Fibroblast of skin of scalp (primary cell): ENCODE measurements around the gene SETX.

Experiments used
- DNase-seq: peaks from one replicate; pipeline ENCODE4 v3.0.0-alpha.2; 2013

The SETX gene

DNA sequence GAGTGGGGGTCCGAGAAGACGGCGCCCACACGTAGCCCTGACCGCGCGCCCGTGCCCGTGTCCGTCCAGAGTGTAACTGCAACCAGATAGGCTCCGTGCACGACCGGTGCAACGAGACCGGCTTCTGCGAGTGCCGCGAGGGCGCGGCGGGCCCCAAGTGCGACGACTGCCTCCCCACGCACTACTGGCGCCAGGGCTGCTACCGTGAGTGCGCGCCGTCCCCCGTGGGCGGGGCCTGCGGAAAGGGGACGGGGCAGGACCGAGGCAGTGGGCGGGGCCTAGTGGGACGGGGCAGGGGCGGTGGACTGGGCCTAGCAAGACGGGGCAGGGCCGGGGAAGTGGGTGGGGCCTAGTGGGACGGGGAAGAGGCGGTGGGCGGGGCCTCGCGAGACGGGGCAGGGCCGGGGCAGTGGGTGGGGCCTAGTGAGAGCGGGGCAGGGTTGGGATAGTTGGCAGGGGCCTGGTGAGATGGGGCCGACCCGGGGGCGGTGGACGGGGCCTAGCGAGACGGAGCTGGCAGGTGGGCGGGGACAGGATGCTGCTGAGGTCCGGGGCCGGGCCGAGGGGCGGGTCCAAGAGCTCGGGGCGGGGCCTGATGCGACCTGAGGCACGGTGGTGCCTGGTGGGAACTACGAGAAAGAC lies 113.8 kb downstream of the SETX start:
- peak; percentile 81 for DNase-seq

DNA sequence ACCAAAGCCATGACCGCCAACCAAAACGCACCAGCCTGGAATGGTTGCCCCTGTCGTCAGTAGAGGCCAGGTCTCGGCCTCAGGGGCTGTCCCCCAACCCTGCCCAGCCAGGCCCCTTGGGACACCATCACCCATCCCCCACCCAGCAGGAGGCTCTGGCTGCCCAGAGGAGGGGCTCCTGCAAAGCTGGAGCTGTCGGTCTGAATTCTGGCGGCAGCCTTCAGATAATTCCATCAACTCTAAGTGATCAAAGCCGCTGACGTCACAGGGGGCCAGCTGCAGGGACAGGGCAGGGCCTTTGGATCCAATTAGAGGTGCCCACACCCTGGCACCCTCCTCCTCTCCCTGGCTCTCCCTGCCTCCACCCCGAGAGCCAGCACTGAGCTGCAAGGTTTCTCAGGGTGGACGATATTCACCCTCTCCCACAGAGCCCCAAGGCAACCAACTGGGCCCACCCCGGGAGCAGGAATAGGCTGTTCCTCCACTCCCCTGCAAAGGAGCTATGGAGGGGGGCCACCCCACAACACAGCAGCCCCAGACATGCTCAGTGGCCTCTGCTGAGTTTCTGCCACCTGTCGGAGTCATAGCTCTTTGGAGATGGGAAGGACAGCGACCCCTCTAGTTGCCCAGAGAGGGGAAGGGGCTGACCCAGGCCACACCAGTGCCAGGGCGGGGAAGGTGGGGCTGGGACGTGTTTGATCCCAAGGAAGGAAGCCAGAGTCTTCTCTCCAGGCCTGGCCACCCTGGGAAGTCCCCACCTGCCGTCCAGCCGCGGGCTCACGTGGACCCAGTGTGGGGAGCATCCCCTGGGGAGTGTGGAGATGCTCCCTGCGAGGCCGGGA lies 114.6 kb downstream of the SETX start:
- DNase-seq, result no peak

DNA sequence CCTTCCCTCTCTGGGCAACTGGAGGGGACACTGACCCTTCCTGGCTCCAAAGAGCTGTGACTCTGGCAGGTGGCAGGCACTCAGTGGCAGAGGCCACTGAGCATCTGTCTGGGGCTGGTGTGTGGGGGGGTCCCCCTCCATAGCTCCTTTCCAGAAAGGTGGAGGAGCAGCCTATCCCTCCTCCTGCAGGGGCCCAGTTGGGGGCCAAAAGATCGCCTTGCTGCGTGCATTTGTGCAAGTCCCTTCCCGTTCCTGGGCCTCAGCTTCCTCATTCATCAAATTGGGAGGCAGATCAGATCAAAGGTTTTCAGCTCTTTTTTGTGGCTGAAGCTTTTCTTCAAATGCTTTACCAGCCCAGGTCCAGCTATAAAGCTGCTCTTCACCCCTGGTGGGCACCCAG lies 115.3 kb downstream of the SETX start:
- DNase-seq, result no peak

DNA sequence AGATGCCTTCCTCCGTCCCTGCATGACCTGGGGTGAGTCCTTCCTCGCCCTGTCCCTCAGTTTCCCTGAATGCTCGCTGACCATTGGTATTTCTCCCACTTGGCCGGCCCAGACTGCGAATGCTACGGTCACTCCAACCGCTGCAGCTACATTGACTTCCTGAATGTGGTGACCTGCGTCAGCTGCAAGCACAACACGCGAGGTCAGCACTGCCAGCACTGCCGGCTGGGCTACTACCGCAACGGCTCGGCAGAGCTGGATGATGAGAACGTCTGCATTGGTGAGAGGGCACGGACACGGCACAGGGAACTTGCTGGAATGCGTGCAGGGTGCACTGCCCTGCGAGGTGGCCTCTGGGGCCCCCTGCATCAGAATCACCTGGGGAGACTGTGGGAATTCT lies 115.8 kb downstream of the SETX start:
- no peak for DNase-seq

DNA sequence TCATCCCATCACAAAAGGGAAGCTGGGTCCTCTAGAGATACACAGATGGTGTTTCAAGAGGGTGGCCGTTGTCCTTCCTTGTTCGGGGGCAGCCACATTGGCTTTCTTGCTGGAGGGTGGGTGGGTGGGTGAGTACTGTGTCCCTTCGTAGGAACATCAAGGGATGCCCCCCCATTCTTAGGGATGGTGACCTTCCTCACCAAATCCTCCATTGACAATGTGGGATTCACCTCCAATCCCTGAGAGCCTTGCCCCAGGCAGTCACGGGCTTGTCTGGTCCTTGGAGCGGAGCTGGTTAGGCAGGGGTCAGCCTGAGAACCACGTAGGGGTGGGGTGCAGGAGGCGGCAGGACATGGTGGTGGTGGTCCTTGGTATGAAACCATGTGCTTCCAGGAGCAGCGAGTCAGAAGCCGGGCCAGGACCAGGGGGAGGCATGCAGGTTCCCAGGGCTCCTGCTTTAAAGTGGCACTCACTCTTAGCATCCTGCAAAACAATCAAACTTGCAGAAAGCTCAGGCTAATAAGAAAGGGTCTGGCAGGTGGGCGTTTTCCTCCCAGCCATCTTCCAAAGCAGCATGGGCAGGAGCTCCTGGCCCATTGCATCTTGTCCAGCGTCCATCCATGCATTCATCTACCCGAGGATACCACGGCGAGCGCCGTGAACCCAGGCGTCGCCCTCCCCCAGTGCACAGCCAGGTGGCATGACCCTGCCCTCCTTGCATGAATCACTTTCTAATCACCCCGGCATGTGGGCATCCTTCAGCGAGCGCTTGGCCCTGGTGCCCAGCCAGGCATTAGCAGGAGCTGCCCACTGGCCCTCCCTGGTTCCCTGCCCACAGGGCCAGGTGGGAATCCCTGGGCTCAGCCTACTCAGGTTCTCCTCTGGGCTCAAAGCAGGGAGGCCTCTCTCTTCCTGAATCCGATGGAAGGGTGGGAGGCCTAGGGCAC lies 116.5 kb downstream of the SETX start:
- DNase-seq, result no peak

DNA sequence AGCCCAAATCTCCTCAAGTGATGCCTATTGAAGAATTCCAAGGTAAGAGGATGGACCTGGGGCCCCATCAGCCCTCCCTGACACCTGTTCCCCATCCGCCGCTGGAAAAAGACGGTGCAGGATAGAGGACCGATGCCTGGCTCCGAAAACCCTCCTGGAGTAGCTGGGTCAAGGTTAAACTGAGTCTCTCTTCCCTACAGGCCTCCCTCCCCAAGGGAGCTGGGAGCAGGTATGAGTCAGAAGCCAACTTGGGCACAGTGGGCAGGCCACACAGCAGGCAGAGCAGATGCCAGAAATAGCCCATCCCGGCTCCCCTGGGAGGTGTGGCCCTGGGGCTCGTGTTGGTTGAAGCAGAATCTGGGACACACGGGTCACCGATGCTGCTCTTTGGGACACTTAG lies 117.3 kb downstream of the SETX start:
- no peak for DNase-seq

DNA sequence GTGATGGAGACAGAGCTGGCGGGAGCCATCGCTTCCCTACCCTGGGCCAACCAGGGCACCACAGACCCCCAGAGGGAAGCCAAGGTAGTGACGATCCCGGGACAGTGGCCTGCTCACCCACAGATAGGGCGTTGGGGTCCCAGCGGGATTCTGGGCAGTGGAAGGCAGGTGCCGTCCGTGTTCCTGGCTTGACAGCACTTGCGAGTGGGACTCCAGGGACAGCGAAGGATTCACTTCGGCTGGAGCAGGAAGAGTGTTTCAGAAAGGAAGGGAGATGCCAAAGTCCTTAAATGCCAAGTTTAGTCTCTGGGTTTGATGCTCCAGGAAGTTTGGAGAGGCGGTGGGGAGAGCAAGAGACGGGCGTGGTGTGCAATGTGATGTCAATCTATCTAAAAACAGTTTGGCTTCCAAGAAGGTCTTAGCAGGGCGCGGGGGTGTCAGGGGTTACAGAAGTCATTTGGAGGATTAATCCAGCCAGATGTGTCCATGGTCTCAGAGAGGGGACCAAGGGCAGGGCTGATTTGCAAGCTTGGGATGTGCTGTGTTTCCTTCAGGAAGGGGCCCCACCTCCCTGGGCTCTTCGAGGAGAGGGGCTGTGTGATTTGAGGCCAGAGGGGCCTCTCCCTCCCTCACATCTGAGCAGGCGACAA lies 118.0 kb downstream of the SETX start:
- no peak for DNase-seq

DNA sequence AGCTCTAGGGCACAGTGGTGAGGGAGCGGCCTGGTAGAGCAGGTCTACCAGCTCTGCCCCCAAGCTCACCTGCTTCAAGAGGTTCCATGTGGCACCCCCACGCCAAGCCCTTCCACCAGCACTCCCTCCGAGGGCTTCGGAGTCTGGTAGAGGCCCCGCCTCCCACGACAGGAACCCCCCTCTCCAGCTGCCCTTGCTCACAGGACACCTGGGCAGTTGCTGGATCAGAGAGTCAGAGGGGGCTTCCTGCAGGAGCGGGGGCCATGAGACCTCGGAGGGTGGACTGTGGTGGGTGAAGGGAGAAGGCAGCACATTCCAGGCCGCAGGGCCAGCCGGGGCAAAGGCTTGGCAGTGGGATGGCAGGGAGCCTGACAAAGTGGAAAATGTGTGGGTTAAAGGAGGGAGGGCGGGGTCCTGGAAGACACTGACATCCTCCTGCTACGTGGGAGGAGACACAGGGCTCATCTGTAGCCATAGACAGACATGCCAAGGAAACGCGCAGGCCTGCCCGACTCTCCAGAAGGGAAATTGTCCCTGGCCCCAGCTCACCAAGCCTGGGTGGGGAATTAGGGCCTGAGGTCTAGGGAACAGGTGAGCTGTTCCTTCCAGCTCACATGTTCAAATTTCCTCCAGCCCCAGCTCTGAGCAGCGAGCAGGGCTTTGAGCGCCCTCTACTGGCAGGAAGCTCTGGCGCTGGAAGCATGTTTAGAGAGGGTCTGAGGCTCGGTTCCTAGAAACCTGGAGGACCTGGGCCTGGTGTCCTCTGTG lies 118.7 kb downstream of the SETX start:
- peak; percentile 57 for DNase-seq

DNA sequence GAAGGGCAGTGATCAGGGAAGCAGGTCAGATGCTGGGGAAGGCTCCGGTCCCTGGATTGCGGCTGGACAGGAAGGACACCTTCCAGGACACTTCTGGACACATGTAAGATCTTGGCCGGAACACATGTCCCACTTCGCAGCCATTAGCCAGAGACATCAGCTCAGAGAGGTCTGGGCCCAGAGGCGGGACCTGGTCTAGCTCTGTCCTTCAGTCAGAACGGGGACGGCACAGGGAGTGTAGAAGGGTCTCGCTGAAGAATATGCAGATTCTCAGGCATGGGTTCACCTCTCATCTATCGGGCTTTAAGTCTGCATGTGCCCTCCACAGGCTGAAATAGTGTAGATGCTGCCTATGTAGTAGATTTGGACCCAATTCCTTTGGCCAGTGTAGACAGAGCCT lies 119.7 kb downstream of the SETX start:
- no peak for DNase-seq

DNA sequence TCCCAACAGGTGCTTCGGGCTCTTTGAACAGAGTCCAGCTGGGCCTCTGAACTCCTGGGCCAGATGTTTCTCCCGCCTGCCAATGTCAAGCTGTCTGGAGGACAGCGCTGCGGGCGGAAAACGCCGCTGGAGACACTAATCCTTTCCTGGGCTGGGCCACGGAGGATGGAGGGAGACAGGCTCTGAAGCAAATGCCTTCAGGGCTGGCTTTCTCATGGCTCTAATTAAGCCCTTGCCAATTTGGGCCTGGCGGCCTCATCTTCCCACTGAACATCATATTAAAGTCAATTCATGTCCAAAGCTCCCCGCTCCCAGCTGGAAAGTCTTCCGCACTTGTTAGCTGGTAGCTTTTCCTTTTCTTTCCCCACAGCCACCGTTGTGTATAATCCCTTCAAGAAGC lies 120.3 kb downstream of the SETX start:
- DNase-seq, result no peak

DNA sequence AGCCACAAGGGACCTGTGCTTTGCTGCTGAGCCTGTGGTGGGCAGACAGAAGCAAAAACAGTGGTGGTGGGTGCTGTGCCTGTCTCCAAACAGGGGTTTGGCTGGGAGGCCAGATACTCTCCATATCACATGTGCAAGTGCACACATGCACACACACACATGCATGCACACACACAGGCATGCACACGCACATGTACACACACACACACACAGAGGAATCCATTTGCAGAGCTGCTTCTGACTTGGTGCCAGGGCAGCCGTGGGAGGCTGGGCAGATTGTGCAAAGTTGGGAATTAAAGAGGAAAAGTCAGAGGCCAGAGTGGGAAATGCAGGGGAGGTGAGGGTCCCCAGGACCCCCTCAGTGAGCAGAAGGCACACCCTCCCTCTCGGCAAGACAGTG lies 121.6 kb downstream of the SETX start:
- no peak for DNase-seq

DNA sequence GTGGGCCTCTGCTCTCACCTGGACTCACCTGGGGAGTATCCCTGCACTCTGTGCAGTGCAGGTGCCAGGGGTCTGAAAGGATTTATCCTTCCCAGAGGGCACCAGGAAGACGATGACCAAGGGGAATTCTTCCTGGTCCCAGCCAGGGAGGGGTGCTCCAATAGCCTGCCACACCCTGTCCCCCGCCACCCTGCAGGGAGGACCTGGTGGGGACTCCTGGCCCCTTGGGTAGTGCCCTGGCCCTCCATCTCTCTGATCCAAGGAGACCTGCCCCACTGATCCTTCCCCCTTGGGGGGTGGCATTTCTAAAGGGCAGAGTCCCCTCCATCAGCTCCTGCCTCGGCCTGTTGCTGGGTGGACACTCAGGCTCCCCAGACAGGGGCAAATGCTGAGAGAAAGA lies 122.3 kb downstream of the SETX start:
- DNase-seq, result no peak

DNA sequence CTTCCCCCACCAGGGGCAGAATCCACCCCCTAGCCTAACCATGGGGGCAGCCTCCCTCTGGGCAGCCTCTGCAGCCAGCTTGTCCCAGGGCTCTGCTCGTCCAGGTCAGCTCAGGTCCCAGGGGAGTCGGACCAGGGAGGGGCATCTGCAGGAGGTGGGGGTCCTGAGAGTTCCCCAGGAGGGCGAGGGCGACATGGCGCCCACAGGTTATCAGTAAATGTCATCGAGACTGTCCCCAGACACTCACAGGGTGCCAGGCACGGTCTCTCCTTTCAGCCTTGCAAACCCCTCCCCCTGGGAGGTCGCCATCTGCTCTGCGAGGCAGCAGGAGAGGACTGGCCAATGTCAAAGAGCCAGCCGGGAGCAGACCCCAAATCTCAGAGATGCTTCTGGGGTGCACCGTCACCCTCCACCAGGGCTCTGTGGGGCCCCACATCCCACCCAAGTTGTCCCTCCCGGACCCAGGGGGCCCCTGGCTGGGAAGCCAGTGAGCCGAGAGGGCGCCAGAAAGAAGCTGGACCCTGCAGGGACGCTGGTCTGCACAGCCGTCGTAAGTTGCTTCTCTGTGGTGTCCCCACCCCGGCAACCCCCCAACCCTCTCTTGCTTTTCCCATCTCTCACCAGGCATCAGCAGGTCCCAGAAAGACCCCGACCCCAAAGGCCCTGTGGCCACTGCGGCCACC lies 123.6 kb downstream of the SETX start:
- no peak for DNase-seq

DNA sequence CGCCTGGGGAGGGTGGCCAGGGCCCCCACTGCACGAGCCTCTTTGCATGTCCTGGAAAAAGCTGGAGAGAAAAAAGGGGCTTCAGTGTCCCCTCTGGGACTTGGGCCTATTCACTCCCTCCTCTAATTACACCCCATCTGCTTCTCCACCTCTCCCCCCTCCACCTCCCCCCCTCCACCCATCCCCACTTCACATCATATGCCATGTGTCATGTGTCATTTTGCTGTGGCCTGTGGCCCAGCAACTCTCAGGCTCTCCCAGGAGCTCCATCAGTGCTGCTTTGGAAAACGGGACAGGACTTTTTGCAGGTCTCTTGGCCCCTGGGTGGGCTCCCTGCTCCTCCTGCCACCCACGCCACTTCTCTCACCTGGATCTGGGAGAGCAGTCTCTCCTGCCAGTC lies 124.2 kb downstream of the SETX start:
- DNase-seq, result no peak

DNA sequence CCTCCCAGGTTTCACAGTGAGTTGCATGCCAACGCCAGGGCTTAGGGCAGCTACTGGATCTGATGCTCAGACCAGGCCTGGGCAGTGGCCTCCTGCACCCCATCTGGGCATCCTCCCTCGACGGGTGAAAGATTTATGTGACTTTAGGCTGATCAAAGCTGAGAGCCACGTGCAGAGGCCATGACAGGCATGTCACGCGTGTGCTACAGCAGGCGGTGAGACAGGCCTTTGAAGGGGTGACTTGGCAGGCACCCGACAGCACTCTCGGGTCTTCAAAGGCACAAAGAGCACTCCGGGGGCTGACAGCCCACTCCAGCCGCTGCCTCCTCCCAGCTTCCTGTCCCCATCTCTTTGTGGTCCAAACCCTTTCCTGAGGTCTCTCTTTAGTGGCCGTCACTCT lies 126.7 kb downstream of the SETX start:
- DNase-seq, result no peak

DNA sequence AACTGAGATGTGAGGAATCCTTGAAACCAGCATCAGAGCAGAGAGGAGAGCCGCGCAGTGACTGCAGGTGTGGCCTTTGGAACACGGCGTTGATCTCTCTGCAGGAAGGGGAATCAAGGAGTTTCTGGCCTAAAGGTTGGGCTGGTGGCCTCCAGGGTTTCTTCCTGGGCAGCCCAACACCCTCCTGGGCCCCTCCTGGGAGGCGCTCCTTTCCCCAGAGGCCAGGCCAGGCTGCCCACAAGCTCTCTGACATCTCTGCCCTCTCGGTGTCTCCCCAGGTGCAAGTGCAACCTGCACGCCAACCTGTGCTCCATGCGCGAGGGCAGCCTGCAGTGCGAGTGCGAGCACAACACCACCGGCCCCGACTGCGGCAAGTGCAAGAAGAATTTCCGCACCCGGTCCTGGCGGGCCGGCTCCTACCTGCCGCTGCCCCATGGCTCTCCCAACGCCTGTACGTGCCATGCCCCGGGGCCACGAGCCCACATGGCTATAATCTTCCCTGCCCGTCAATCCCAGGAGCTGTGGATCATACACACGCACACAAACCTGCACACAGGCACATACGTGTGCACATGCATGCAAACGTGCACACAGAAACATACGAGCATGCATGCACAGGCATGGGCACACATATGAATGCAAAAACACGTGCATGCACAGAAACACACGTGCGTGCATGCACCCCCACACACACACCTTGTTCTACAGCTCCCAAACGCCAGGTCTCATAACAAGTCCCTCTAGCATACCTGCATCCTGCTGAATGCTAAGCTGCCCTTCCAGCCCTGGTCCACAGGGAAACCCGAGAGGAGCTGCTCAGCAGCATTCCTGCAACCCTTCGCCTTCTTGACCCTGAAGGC lies 128.0 kb downstream of the SETX start:
- no peak for DNase-seq

DNA sequence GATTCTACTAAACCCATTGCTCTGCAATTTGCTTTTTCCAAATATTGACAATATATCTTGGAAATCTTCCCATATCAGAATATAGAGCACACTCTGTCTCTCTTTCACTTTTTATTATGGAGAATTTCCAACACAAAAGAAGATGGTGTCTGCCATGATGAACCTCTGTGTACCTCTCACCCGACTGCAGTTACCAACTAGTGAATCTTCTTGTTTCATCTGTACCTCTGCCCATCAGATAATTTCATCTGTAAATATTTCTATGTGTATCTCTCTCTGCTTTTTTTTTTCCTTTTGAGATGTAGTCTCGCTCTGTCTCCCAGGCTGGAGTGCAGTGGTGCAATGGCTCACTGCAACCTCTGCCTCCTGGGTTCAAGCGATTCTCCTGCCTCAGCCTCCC lies 130.1 kb downstream of the SETX start:
- DNase-seq, result no peak

DNA sequence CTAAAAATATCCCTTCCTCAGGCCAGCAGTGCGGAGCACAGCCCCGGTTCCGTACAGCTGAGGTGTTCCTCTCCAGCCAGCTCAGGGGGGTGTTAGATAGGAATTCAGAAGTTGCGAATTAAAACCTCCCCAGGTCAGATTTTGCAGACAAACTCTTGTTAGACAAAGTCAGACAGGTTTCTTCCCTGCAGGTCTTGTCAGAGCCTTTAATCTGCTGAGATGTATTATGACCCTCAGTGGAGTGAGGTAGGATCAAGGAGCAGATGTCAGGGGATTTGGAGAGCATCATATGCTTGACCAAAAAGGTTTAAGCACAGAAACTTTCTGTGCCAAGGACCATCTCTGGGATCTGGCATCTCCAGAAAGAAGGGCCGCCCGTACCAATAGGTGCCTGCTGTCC lies 132.8 kb downstream of the SETX start:
- no peak for DNase-seq

DNA sequence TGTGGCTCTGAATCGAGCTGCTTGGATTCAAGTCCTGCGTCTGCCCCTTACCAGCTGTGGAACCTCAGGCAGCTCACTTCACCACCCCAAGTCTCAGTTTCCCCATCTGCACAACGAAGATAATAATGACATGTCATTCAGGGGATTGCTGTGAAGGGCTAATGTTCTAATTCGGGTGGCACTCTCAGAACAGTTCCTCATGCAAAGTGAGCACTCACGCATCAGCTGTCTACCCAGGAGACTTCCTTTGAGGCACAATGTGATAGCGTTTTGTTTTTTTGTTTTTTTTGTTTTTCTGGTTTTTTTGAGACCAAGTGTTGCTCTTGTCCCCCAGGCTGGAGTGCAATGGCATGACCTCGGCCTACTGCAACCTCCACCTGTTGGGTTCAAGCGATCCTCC lies 136.6 kb downstream of the SETX start:
- no peak for DNase-seq

DNA sequence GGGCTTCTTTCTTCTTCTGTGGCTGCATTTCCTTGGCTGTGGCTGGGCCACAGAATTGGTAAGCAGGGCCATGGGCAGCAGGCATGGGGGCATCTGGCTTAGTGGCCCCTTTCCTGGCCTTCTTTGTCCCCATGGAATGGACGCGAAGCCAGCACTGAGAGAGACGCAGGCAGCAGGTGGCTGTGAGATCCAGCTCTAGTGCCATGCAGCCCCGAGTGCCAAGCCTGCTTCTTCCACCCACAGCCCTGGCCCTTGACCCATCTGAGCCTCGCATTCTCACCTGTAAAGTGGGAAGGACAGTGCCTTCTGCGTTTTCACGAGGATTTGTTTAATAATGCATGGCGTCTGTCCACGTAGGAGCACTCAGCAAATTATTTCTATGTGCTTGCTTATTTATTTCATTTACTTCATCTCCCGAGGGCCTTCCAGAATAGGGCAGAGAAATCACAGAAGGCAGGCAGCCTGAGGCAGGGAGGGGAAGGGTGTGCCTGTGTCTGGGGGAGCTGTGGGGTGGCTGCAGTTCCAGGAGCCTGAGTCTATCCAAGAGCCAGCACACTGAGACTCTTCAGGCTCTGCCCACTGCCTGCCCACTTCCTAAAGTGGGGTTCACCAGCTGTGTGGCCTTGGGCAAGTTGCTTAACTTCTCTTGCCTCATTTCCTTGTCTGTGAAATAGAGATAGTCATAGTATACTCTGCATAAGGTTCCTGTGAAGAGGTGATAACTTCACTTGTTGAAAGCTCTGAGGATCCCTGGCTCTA lies 137.7 kb downstream of the SETX start:
- DNase-seq, result no peak
